ENCODE results near the gene MMRN2.

DNA sequence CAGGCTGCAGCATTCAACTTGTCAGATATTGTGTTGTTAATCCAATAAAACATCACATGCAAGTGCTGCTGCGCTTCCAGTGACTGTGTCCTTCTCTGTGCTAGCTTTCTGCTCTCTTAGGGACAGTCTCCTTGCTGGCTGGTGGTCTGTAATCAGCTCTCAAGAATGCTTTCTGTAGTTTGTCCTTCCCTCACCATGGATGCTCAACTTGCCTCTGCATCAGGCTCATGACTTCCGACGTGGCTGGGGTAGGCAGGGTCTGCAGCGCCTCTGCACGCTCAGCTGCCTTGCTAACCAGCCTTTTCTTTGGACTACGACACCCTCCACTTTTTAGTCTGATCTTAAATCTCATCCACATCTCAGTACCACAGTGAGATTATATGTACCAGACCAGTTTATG lies 58.3 kb downstream of the MMRN2 start:
- TF ChIP-seq POLR2AphosphoS5 (IDR thresholded peaks at IDR 0.05; ENCODE audit: low read depth, low read length) (no peak), TAF1 (IDR thresholded peaks at IDR 0.05; ENCODE audit: borderline replicate concordance, insufficient read depth, low read length) (no peak)
